EH (cell line): Measurements from ENCODE around the gene KRT82.

ENCODE experiments used
- DNase-seq: peaks from one replicate; pipeline ENCODE4 v3.0.0-alpha.2; 2015; ENCODE audit warnings: low read depth

KRT82 gene

DNA sequence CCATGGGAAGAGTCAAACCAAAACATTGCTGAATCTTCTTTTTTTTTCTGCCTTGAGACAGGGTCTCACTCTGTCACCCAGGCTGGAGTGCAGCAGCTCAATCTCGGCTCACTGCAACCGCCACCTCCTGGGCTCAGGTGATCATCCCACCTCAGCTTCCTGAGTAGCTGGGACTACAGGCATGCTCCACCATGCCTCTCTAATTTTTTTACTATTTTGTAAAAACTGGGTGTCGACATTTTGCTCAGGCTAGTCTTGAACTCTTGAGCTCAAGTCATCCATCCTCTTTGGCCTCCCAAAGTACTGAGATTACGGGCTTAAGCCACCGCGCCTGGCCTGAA, 29.5 kb upstream of the KRT82 start:
- no peak for DNase-seq

DNA sequence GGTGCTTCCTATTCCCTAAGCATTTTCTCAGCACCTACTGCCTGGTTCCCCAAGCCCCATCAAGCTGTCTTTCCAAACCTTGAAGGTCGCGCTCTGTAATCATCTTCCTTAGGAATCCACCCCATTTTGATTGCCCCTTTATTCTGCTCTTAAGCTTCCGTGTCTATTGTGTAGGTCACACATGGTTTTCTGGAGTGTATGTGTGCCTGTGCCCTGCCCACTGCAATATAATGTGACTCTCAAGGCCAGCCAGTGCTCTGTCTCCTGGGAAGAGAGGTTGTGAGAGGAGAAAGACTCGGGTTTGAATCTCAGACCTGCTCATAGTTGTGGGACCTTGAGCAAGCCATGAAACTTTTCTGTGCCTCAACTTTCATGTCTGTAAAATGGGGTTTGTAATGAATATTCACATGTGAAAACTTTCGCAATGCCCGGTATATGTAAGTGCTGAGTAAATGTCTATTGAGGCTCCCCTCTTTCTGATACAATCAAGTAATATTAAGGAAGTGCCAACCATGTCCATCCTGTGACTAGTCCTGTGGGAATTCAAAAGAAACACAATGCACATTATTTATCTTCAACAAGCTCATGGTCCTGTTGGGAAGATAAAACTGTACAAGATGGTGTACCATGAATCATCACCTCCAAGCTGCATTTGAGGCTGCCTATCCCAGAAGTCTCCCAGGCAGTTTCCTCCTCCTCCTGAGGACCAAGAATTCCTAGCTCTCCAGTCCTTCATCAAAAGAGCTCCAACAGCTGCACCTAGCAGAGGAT, 28.8 kb upstream of the KRT82 start:
- DNase-seq: peak; percentile 80

DNA sequence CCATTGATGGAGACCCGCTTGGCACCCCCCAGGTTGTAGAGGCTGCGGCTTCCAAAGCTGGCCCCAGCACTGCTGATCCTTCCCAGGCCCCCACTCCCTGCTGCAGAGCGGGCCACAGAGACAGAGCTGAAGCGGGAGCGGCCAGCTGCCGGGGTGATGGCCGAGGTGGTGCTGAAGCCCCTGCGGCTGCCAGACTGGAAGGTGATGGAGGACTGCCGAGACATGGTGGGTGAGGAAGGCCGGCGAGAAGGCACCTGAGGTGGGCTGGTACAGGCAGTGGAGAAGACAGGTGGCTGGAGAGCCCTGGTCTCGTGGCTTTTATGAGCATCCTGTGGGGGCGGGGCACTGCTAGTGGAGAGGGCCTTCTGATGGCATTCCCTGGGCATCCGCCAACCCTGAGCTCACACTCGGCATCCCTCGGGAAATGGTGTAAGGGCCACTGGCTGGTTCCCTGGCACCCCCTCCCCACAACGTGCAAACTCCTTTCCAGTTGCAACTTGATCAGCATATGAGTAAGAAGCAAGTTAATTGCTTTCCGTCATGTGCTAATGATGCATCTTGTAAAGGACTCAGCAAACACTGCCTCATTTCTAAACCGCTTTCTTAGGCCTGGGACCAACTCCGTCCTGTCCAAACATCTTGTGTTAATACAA, 28.1 kb upstream of the KRT82 start, which contains the start of gene KRT75:
TSS of gene KRT75 (minus strand) at position 291 of the 653 bp plus-strand sequence. CDS start at position 224, 67 bp downstream.
- DNase-seq: peak; percentile 43

DNA sequence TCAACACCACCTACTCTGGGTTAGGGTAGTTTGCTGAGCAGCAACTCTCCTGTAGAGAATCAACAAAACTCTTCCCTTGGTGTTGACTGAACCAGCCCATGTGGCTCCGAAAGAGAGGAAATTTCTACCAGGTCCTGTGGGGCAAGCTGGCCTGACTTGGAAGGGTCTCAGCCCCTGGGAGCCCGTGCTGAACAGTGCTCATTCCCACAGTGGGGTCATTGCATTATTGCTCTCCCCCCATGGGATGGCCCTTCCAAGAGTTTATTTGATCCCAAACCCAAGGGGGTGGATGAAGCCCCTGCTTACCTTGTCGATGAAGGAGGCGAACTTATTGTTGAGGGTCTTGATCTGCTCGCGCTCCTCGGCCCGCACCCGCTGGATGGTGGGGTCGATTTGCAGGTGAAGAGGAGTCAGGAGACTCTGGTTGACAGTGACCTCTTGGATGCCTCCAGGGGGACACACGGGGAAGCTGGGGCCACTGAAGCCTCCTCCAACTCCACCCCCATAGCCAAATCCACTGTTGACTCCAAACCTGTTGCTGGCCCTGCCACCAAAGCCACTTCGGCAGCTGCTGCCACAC, 27.5 kb upstream of the KRT82 start:
- DNase-seq: no peak

DNA sequence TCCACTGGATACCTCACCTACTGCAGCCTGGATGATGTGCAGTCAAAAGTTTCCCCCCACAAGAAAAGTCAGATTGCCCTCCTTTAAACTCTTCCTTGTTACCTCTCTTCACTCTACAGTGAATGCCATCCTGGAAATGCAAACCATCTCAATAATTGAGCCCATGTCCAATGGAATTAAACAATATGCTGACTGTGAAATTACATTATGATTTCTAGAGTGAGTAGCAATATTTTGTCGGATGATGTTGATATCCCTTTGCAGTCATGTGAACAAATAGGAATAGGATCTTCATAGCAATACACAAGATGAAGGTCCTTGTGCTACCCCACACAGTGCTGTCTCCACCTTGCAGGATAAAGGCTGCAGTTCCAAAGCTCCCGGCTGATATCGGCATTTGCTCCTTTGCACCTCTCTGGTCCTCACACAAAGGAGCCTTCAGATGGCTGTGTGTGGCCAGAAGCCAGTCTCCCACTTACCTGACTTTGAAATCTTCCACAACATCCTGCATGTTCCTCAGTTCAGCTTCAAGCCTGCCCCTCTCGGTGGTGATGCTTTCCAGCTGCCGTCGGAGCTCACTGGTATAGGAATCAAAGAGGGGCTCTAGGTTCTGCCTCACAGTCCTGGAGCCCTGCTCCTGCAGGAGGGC, 26.5 kb upstream of the KRT82 start:
- no peak for DNase-seq

DNA sequence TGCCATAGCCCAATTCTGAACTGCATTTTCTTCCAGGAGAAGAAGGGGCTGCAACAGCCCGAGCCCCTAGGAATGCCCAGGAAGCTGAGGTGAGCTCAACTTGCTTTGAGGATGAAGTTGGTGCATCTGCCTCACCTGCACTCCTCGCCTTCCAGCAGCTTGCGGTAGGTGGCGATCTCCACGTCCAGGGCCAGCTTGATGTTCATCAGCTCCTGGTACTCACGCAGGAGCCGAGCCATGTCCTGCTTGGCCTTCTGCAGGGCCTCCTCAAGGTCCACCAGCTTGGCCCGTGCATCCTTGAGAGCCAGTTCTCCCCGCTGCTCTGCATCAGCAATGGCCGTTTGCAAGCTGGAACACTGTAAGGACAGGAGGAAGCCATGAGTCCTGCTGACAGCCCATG, 22.0 kb upstream of the KRT82 start:
- DNase-seq: no peak

DNA sequence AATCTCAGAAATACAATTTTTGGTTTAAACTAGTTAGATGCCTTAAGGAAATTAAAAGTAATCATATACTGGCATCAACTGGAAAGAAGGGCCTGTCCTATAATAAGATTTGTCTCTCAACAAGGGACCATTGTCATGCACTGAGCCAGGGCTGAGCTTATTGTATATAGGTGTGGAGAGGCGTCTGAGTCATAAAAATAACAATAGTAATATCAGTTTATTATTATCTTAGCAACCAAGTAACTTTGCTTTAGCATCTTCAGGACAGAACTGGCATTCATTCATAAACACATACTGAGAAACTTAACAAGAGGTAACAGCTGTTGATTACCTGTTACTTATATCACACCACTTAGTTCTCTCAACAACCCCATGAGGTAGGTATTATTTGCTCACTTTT, 20.9 kb upstream of the KRT82 start:
- DNase-seq: no peak

DNA sequence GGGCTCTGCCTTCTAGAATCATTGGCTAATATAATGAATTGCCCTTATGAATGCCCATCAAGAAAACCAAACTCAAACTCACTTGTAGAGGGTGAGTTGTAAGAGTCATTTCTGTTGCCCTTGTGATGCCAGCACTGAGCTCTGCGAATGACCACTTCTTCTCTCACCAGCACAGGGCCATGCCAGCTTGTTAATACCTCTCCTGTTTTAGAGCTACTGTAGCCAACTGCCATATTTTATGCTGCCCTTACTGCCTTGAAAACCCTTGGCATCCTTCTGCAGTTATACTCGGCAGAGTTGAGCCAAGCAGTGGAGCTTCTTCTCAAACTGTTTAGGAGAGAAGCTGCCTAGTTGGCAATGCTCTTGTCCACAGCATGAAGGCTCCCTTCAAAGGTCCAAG, 19.9 kb upstream of the KRT82 start:
- no peak for DNase-seq

DNA sequence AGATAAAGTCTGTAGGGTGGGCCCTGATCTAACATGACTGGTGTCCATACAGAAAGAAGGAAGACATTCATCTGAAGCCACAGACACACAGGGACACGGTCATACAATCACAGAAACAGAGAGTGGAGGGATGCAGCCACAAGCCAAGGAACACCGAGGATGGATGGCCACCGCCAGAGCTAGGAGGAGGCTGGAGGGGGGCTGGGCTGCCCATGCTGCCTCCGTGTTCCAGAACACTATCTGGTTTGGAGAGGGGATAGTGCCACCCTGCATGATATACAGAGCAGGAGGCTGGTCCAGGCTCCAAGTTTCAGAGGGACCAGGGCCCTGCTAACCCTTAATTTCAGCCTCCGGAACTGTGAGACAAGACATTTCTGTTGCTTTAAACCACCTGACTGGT, 19.3 kb upstream of the KRT82 start:
- no peak for DNase-seq

DNA sequence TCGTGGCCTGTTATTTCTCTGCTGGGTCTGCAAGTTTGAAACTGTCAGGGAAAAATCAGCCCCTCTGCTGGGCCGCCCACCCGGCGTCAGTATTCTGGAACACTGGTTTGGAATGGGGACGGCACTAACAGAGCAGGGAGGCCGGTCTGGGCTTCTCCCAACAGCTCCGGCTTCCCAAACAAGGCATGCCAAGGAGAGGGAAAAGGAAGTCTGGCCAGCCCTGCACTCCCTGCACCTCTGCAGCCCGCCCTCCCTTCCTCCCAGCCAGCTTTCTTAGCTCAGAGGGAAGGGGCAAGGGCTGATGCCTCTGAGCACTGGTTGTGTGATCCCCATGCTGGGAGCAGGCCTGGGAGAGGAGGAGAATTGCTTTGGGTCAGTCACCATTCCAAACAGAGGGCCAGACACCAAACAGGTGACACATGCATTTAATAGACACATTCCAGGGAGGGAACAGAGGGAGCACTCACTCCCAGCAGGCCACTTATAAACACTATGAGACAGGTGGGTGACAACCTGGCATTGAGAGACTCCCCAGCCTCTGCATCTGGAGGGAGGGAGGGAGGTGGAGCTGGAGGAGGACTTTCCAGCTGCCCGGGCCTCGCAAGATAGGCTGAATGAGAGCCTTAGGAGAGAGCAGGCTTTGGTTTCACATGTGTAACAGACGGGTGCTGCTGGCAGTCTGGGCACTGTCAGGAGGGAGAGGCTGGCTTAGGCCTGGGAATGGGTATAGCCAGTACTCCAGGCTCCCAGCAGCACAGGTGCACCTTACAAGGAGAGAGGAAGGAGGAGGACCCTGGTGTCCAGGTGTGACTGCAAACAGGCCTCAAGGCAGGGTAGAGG, 17.7 kb upstream of the KRT82 start:
- no peak for DNase-seq

DNA sequence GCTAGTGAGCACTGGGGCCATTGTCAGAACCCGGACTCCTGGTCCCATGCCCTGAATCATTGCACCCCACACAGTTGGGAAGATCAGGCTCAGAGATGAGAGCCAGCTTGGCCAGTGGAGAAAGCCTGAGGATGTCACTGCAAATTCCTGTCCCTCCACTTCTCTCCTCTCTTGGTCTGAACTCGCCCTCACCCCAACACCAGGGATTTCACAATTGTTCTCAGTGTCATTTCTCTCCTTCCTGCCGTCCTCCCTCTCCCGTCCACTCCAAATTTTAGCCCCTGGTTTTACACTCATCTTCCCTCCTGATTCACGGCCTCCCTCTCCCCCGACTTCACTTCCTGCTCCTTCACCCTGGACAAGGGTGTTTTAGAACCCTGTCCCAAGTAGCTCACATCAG, 16.9 kb upstream of the KRT82 start:
- DNase-seq: peak; percentile 12

DNA sequence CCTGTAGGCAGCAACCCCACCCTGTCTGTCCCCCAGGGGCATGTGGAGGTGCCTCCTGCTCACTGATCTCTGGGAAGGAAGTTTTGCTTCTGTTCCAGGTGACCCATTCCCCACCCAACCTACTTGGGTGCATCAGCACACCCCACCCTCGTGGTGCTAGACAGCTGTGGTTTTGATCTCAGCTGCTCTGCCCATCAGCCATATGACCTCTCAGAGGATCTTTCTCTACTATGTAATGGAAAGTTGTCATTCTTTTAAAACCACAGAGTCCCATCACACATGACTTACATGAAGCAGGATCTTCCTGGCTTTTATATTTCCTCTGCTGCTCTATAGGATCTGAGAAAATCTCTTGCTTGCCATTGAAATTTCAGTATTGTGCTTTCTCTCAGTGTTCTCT, 13.5 kb upstream of the KRT82 start:
- DNase-seq: peak; percentile 75

DNA sequence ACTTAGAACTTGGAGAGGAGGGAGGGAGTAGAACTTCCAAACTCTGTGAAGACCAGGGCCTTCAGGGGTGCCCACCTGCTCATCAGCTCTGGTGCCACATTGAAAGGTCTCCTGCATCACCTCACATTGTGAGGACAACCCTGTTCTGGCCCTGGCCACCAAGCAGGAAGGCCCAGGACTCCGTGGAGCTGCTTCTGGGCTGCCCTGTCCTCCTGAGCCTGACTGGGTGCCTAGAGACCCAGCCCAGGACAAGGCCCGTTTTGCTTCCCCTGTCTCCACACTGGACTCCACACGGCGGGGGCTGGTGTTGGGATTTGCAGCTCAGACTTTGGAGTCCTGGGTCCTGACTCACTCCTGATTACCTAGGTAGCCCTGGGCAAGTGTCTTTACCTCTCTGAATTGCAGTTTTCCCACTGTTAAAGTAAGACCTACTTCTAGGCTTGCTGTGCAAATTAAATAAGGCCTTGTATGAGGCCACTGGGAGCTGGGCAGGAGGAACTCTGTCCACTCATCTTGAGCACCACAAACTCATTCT, 12.5 kb upstream of the KRT82 start:
- no peak for DNase-seq

DNA sequence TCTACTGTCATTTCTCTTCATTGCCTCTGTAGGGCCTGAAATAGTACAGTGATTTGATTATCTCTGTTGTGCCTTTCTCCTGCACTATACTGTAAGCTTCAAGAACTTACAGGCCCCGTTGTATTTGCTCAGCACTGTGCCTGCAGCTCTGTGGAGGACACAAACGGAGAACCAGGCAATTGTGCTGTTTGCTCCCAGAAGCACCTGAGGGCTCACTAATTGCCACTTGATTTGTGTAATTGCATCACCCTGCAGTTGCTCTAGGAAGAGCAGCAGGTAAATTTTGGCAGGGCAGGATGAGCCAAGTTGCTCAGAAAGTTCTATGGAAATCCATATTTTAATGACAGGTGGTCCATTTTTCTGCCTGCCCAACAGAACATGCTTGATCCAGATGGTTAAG, 11.6 kb upstream of the KRT82 start:
- no peak for DNase-seq

DNA sequence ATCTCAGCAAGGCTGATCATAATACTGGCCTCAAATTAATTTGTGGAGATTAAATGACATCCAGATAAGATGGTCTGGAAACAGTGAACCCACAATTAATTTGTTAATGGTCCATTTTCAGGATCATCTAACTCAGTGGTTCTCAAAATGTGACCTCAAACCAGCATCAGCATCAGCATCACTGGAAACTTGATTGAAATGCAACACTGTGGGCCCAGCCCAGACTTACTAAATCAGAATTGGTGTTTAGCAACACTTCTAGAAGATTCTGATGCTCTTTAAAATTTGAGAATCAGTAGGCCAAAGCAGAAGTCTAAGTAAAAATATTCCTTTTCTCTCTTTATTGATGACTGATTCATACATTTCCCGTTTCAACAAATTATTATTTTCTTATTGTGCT, 10.7 kb upstream of the KRT82 start:
- DNase-seq: no peak

DNA sequence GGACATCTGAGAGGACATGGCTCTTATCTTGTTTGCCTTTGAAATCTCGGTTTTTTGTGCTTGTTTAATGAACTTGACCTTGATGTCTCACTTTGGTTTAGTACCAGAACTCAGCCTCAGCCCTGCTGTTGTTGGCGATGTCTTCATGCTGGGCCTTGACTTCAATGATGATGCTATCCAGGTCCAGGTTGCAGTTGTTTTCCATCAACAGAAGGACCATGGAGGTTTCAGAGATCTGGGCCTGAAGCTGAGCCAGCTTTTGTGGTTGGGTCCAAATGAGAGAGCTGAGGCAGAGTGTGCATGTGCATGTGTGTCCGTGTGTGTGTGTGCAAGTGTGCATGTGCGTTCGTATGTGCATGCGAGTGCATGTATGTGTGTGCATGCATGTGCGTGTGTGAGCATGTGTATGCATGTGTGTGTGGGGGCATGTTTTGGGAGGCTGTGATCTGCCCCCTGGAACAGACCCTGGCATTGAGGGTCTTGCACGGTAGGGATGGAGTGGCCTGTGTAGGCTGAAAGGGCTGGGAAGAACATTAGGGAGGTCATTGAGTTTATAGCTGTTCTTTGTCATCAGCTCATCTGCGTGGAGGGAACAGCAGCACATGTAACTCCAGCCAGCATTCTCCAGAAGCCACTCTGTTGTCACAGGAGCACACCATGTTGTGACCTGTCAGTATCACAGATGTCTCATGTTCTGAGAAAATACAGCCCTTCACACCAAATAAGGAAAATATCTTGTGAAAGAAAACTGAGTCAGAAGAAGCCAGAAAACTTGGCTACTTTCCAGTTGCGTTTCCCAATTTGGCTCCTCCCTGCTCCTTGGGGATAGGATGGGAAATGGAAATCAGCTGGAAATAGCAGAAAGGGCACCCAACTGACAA, 10.0 kb upstream of the KRT82 start:
- DNase-seq: peak; percentile 91

DNA sequence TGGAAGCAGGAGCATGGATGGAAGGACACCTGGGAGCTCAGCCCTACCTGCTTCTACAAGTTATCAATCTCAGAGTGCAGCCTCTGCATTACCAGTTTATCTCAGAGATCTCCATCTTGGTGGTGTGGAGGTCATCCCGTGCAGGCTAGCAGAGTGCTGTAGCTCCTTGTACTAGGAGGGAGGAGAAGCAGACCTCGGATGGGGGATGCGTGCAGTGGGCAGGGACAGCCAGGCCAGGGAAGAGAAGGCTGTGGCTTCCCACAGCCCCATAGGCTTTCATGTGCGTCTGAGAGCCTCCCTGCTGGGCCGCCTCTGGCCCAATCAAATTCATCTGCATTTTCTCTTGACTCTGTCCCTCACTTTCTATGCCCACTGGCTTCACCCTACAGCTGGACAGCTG, 8.8 kb upstream of the KRT82 start:
- no peak for DNase-seq

DNA sequence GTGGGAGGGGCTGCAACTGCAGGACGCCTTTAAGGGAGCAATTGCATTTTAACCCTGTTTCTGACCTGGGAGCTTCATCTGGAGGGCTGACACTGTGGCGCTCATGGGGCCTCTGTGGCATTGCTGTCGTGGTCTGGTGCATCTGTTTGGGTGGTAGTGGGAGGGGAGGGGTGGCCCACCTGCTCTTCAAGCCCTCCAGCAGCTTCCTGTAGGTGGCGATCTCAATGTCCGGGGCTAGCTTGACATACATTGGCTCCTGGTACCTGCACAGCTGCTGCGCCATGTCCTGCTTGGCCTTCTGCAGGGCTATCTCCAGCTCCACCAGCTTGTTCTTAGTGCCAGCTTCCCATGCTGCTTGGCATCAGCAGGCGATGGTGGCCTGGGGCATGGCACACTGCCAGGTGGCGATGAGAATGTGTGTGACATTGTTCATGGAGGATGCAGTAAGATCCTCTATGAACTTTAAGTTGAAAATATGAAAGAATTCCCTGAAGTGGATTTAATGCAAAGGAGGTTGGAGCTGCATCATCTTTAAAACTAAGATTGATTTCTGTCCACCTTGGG, 7.7 kb upstream of the KRT82 start:
- DNase-seq: no peak

DNA sequence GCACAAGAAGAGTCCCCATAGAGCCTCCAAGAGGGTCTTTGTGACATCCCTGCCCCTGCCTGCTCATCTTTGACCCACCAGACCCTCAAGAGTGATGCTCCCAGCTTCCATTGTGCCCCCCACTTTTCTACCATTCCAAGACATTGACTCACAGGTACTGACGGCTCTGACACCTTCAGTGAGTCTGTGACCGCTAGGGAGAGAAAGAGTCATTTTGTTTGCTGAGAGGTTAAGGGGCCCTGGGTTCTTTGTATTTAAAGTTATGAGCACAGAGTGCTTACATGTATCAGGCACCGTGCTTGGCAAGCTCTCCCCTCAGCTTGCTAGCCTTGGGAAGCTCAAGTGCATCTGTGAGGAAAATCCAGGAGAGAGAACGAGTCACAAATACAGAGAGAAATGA, 7.1 kb upstream of the KRT82 start:
- DNase-seq: no peak

DNA sequence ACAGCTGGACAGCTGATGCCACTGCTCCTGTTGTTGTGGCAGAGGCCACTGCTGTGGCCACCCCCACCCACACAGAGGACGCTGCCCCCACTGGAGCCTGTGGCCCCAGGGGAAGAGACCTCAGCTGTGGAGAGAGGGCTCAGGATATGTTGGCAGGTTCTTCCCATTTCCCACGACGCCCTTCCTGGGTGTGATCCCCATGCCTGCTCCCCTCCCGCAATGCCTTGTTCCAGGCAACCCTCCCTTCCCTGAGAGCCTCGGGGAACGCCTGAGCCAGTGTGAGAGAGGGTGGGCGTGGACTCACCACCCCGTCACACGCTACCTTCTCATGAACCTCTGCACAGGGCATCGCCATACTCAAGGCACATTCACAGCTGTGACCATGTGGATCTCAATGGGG, 5.7 kb upstream of the KRT82 start:
- no peak for DNase-seq
